ENCODE measurements around the gene ARF1. TPM values are rescaled to one million over a fixed set of nuclear protein-coding genes. Genes with fewer than 3 reads are reported as not detected.
A peak's percentile ranks its signal among the peaks of the same experiment; 100 is the strongest.

The ARF1 gene
- total and polyA plus RNA-seq, 2 of the 13 experiments (the other 11 are each of a cell fraction or from before 2014, with no cell fraction given): 186 to 327 TPM

GRCh38 chr1:228139931-228140723 is 57.6 kb downstream of the ARF1 start, which contains the start of gene GUK1 (continued):
- TF ChIP-seq CCDC6 (CRISPR knock-in tag; IDR thresholded peaks at IDR 0.05) (peak; percentile 81; the same call in 1 of the 2 replicates), TBP (CRISPR knock-in tag; IDR thresholded peaks at IDR 0.05) (peak; percentile 88; the same call in 1 of the 2 replicates), NCOA2 (CRISPR knock-in tag; IDR thresholded peaks at IDR 0.05) (no peak), HNRNPK (IDR thresholded peaks at IDR 0.05; ENCODE audit: low read depth, low read length, poor library complexity, severe bottlenecking) (no peak), E2F5 (CRISPR knock-in tag; conservative IDR thresholded peaks at IDR 0.05) (no peak), FOSL2 (CRISPR knock-in tag; IDR thresholded peaks at IDR 0.05) (peak; percentile 54), KLF9 (CRISPR knock-in tag; IDR thresholded peaks at IDR 0.05; ENCODE audit: low read depth) (no peak), SP140L (CRISPR knock-in tag; IDR thresholded peaks at IDR 0.05; ENCODE audit: borderline replicate concordance) (no peak), ZNF326 (CRISPR knock-in tag; IDR thresholded peaks at IDR 0.05; ENCODE audit: borderline replicate concordance) (no peak), RXRB (CRISPR knock-in tag; IDR thresholded peaks at IDR 0.05; ENCODE audit: borderline replicate concordance) (peak; percentile 49), ZNF329 (CRISPR knock-in tag; IDR thresholded peaks at IDR 0.05; ENCODE audit: low read depth) (peak; percentile 82), KDM3A (CRISPR knock-in tag; IDR thresholded peaks at IDR 0.05; ENCODE audit: low read depth) (peak; percentile 91), ZUFSP (CRISPR knock-in tag; IDR thresholded peaks at IDR 0.05; ENCODE audit: borderline replicate concordance) (no peak), BRD4 (CRISPR knock-in tag; IDR thresholded peaks at IDR 0.05) (no peak), TERF1 (CRISPR knock-in tag; IDR thresholded peaks at IDR 0.05) (no peak), SOX6 (IDR thresholded peaks at IDR 0.05) (no peak), SOX6 (CRISPR knock-in tag; IDR thresholded peaks at IDR 0.05) (peak; percentile 55; the same call in 1 of the 2 replicates), ZNF232 (CRISPR knock-in tag; IDR thresholded peaks at IDR 0.05; ENCODE audit: borderline replicate concordance) (no peak), RELA (CRISPR knock-in tag; IDR thresholded peaks at IDR 0.05) (no peak), SMYD3 (CRISPR knock-in tag; IDR thresholded peaks at IDR 0.05) (no peak), STAG1 (CRISPR knock-in tag; IDR thresholded peaks at IDR 0.05) (peak; percentile 33), SNRNP70 (IDR thresholded peaks at IDR 0.05; ENCODE audit: low read depth, low read length) (no peak), GFI1 (CRISPR knock-in tag; IDR thresholded peaks at IDR 0.05; ENCODE audit: borderline replicate concordance) (no peak; the same call in 1 of the 2 replicates), NR3C1 (CRISPR knock-in tag; IDR thresholded peaks at IDR 0.05) (no peak), ONECUT2 (CRISPR knock-in tag; IDR thresholded peaks at IDR 0.05) (no peak), FOXP1 (IDR thresholded peaks at IDR 0.05) (no peak), FOXP1 (CRISPR knock-in tag; IDR thresholded peaks at IDR 0.05) (peak; percentile 33; the same call in 1 of the 2 replicates), RBM39 (IDR thresholded peaks at IDR 0.05; ENCODE audit: low read depth, low read length, poor library complexity, severe bottlenecking) (peak; percentile 27), LCORL (IDR thresholded peaks at IDR 0.05) (no peak), LCORL (CRISPR knock-in tag; IDR thresholded peaks at IDR 0.05) (no peak; the same call in none of the 2 replicates)
